ENCODE results near the gene HMOX1.

GRCh38 chr22:35426801-35427140 is 45.9 kb downstream of the HMOX1 start:
- TF ChIP-seq CTCF (conservative IDR thresholded peaks at IDR 0.05) = no peak
- no peak for TF ChIP-seq ZFX (IDR thresholded peaks at IDR 0.05)

Data from C4-2B (cell line).